Fibroblast of skin of left biceps (primary cell): ENCODE results near the gene FN3K.
"Not testable (repeated sequence)": the region's sequence is repeated elsewhere in the genome, so short reads cannot be mapped to it uniquely, and the experiment has no call there.

ENCODE experiments used
- DNase-seq, 2 experiments: peaks; one replicate each; pipeline ENCODE4 v3.0.0-alpha.2; 2013; ENCODE audit warnings: low read depth in 2 of 2

FN3K gene

GRCh38 chr17:82737967-82738877 is 2.8 kb downstream of the FN3K start:
- no peak for DNase-seq

GRCh38 chr17:82740906-82741759 is 5.7 kb downstream of the FN3K start:
- DNase-seq = no peak

- no peak for DNase-seq
These were observed 8.2 kb downstream of the FN3K start for GRCh38 chr17:82743344-82744219.

GRCh38 chr17:82744736-82745135 is 9.3 kb downstream of the FN3K start:
- not testable (repeated sequence) for DNase-seq

GRCh38 chr17:82745524-82745923 is 10.1 kb downstream of the FN3K start:
- DNase-seq = no peak

GRCh38 chr17:82748756-82749155 is 13.3 kb downstream of the FN3K start:
- DNase-seq = no peak

- no peak for DNase-seq
These were observed 15.0 kb downstream of the FN3K start for GRCh38 chr17:82750241-82750908.

- no peak for DNase-seq
These were observed 15.8 kb downstream of the FN3K start for GRCh38 chr17:82751171-82751570.

- DNase-seq = peak; percentile 75 to 76
These were observed 16.4 kb downstream of the FN3K start, which contains the start of gene TBCD for GRCh38 chr17:82751571-82752370. Gene TBCD (plus strand): TSS chr17:82752065. CDS start chr17:82752194, 129 bp downstream.

GRCh38 chr17:82752371-82753200 is 17.2 kb downstream of the FN3K start:
- DNase-seq = no peak

GRCh38 chr17:82753201-82753464 is 17.7 kb downstream of the FN3K start:
- no peak for DNase-seq

GRCh38 chr17:82754297-82755208 is 19.1 kb downstream of the FN3K start:
- no peak for DNase-seq

- DNase-seq = no peak
These were observed 20.8 kb downstream of the FN3K start for GRCh38 chr17:82756166-82756565.

- DNase-seq = no peak
These were observed 30.0 kb downstream of the FN3K start for GRCh38 chr17:82765371-82765770.

GRCh38 chr17:82767041-82767754 is 31.8 kb downstream of the FN3K start:
- DNase-seq = peak in 1 of 2 experiments; percentile 5

- DNase-seq = no peak
These were observed 33.6 kb downstream of the FN3K start for GRCh38 chr17:82769041-82769440.

GRCh38 chr17:82772026-82772425 is 36.6 kb downstream of the FN3K start:
- no peak for DNase-seq

GRCh38 chr17:82774456-82774855 is 39.0 kb downstream of the FN3K start:
- not testable (repeated sequence) for DNase-seq
